ENCODE measurements around the gene CCDC197.

CCDC197 gene

DNA sequence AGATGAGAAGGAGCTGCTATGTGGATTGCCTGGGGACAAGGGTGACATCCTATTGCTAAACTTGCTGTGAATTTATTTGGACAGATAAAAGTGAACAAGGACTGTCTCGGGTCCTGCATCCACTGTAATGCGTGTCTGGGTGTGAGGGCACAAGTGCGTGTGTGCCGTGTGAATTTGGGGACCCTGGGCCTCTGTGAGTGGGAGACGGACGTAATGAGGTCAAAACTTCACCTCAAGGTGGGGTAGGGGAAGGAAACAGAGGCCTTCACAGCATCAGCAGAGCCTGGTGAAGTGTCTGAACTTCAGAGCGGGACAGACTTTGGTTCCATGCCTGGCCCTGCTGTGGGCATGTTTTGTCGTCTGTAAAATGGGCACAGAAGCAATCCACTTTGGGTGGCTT lies 35.5 kb upstream of the CCDC197 start:
- no peak for DNase-seq

- no peak for DNase-seq
Observed at GRCh38 chr14:93962701-93963601, 34.1 kb upstream of the CCDC197 start.

DNA sequence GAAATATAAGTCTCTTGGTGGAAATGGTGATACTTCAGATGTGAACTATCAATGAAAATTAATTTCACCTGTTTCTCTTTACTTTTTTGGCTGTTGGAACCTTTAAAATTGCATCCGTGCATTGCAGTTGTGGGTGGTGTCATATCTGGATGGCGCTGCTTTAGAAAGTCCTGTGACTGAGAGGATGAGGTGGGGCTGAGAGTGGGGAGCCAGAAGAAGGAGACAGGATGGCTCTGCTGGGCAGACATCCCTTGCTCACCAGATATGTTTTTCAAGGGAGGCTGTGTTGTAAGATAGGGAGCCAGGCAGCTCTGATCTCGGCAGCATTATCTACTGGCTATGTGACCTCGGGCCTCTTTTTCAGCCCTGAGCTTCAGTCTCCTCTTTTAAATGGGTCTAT lies 33.4 kb upstream of the CCDC197 start:
- no peak for DNase-seq

DNA sequence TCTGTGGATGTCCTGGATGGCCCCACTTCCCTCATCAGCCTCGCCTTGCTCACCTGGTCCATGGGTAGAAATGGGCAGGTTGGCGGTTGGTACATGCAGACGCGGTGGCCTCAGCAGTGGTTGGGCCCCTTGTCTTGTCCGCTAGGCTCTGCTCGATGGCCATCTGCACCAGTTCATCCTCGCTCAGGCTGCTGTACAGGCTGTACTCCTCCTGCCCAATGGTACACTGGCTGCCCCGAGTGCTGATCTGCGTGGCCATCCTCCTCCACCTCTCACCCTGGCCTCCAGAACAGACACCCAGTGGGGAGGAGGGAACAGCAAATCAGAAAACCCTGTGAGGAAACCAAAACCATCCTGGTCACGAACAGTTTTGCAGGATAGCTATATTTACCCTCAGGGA lies 32.8 kb upstream of the CCDC197 start:
- no peak for DNase-seq

- no peak for DNase-seq
Observed at GRCh38 chr14:93964820-93965286, 32.2 kb upstream of the CCDC197 start.

DNA sequence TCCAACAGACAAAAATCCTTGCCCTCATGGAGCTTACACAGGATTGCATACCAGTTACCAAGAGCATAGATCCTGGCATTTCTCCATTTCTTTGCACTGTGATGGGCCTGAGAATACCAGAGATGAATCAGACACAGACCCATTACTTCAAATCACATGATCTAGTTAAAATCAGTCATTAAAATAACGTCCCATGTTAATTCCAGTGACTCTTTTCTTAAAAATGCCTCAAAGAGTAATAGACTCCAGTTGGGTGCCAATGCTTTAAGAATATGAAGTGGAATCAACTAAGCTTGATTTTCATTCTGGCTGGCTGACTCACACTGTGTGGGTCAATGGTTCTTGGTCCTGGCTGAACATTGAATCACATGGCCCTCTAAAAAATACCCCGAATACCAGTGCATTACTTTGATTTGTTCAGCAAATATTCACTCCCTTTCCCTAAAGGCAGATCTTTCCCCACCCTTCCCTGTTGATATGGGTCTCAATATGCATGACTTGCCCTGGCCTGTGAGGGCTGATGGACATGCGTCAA lies 31.7 kb upstream of the CCDC197 start:
- DNase-seq, result peak; percentile 95

DNA sequence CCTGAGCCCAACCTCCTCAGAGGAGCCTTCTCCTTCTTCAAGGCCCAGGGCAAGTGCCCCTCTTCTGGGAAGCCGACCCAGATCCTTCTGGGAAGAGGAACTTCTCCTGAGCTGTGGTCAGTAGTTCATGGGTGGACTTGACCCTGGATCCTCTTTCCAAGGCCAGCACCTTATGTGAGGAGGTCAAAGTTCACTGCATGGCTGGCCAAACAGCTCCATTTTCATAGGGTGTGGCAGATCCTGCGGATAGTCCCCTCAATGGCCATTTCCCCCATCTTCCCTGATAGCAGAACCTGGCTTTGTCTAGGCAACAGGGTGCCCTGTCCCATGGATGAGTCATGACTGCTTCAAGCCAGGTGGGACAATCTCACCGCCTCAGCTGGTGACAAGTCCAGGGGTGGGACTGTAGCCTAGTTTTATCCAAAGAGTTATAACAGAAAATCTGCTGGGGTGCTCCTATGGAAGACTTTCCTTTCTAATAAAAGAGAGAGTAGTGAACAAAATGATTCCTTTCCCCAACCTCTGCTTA lies 31.1 kb upstream of the CCDC197 start:
- DNase-seq, result no peak

DNA sequence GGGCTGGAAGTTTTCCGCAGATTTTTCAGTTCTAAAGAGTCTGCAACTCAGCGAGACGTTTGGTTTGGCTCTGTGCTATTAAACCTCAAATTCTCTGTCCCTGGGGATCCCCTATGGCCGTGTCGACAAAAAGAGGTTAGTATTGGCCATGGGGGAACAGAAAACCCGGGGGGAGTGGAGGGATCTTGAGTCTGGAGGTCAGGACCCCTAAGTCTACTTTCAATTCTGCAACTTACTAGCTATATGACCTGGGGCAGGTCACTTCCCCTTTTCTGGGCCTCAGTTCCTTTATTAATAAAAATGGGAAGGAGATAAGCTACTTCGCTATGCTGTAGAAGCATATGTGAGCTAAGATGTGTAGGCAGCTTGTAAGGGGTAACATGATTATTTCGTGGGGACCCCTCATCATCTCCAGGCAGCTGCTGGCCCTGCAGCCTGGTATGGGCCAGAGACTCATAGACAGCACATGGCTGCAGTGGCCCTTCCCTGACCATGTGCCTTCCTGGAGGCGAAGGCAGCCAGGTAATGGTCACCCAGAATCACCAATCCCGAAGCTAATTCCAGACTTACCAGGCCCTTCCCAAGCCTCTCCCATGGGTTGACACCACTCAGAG lies 29.4 kb upstream of the CCDC197 start:
- DNase-seq, result no peak

DNA sequence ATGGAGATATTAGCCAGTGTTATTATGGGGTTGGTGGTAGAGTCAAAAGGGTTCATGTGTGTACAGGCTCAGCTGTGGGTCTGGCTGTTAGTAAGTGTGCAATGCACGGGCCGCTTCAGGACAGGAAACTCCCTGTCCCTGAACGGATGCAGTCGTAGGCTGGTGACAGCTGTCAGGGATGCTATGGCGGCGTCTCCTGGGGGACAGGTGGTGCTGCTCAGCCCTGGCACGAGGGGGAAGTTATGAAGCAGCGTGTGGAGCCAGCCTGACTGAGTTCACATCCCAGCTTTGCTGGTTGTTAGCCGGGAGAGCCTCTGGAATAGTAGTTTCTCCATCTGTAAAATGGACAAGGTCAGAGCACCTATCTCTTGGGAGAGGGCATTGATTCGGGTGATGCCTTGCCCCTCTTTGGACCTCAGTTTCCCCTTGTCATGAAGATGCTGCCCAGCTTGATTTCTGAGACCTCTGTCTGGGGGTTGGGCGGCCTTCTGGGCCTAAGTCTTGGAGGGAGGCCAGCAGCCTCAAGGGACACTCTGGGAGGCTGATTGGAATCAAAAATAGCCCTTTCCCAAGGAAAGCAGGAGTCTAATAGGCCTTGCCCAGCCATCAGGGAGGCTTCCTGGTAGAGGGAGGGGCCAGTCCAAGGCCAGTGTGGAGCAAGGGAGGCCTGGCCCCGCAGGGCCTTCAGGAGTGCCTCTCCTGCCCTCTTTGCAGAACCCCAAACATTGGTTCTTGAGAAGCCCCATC lies 27.8 kb upstream of the CCDC197 start:
- DNase-seq, result peak; percentile 17

DNA sequence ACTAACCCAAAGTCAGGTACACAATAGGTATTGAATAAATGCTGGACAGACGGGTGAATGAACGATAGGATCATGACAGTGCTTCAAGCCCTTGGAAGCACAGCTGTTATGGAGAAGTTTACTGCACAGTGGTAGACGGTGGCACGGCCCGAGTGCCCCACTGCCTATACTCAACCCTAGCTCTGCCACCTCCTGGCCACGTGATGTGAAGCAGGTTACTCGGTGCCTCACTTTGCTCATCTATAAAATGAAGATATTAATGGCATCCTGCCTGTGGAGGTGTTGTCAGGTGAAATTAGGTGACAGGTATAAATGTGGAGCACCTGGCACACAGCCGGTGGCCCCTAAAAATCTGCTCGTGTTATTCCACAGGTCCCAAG lies 26.5 kb upstream of the CCDC197 start:
- no peak for DNase-seq

- DNase-seq, result peak; percentile 20
Observed at GRCh38 chr14:93970965-93971634, 26.0 kb upstream of the CCDC197 start.

DNA sequence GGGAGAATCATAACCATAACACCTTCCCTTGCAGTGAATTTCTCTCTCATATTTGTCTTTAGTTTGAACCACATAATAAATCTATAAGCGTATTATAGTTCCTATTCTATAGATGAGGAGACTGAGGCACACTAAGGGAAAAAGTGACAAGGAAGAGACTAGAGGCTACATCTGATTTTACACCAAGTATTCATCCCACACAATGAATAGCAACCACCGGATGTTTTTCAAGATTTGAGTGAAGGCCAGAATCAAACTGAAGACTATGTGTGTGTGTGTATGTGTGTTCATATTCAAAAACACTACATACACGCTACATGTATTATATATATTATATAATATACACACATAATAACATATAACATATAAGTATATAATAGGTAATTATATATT lies 25.5 kb upstream of the CCDC197 start:
- no peak for DNase-seq

- no peak for DNase-seq
Observed at GRCh38 chr14:93972618-93973205, 24.4 kb upstream of the CCDC197 start.

GRCh38 chr14:93973607-93974006 lies 23.5 kb upstream of the CCDC197 start:
- no peak for DNase-seq

DNA sequence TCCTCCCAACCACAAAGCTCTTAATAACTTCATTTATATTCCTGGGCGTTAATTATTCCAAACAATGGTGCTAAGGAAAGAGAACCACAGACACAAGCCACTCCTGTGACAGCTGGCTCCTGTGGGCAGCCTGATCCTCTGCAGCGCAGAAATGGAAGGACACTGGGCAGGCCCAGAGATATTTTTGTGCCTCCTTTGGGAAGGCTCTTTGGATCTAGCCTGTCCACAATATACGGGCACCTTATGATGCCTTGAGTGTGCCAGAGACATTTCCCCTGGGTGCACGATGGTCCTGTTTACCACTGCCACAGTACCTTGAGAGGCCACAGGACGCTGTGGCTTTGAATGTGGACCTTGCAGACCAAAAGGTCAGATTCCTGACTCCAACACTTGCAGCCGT lies 22.8 kb upstream of the CCDC197 start:
- no peak for DNase-seq

GRCh38 chr14:93974833-93975232 lies 22.3 kb upstream of the CCDC197 start:
- no peak for DNase-seq

- DNase-seq, result no peak
Observed at GRCh38 chr14:93975791-93976476, 21.2 kb upstream of the CCDC197 start.

- peak; percentile 48 for DNase-seq
Observed at GRCh38 chr14:93976477-93977057, 20.5 kb upstream of the CCDC197 start, which contains the start of gene ASB2. Gene ASB2, minus strand, starts transcription at chr14:93976570. Its CDS starts 12,031 bp downstream, at chr14:93964539.

DNA sequence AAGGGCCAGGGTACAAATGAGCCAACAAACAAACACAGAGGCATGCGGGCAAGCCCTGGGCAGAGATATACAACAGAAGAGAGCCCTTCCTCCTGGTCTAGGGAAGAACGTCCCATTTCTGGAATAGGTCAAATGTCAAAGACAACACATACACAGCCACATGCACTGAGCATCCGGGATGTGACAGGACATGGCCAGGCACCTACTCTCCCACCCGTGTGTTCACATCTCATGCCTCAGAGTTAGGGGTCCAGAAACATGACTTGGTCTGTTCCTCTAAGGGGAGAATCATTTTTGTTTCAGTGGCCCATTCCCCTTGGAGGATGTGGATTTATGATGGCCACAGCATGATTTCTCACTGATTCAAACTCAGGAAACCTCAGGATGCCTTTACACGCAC lies 19.9 kb upstream of the CCDC197 start:
- DNase-seq, result no peak

DNA sequence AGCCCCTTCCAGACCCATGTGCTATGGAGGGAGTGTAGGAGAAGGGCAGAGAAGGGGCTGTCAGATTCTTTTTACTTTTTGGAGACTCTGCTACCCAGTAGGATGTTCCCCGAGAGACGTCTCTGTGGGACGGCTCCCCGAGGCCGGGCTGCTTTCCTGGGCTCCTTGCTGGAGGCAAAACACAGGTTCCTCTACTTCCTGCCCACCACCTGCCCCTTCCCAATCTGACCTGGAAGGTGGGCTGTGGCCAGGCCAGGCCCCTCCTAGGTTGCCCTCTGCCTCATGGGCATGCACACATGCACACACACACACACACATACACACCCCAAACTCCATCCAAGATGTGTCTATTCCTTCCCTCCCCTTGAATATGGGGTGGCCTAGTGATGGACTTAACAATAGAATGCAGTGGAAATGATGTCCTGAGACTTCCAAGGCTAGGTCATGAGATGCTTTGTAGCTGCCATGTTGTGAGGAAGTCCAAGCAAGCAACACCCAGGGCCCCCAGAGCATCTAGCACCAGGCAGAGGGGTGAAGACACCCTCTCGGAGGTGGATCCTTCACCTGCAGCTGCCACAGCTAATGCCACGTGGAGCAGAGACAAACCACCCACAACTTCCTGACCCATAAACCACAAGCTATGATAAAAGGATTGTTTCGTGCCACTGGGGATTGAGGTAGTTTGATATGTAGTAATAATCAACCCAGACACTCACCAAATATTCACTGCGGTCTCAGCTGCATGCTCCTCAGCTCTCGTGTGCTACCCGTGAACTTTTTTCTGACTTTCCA lies 19.1 kb upstream of the CCDC197 start:
- DNase-seq, result no peak
